ENCODE measurements around the gene C11orf16. TPM values are rescaled to one million over a fixed set of nuclear protein-coding genes. Genes with fewer than 3 reads are reported as not detected.

Gene C11orf16
- total and polyA plus RNA-seq, 8 donors, result not detected

GRCh38 chr11:8911029-8911823 is 21.5 kb downstream of the C11orf16 start, which contains the start of gene AKIP1:
AKIP1 (plus strand) TSS chr11:8911189; CDS start chr11:8911450, 261 bp downstream.
- TF ChIP-seq CTCF (IDR thresholded peaks at IDR 0.05), result no peak
- intact Hi-C loops (cut with DNase I), result no loop called here
- no peaks in the 10 kb centered on the region for H3K27me3 ChIP-seq
- peak within 1 kb of the TSS; percentile 61 to 98 (median 74) for H3K4me3 ChIP-seq
- H3K36me3 ChIP-seq, result no peaks in the 10 kb centered on the region
- WGBS, 2 donors, result 0 to 1% methylated on average over 53 to 62 of the region's 68 CpGs
- peak within 1 kb of the TSS; percentile 17 to 81 (median 64) for H3K27ac ChIP-seq
- no peaks in the 10 kb centered on the region for H3K9me3 ChIP-seq
- ATAC-seq, result peak; percentile 96 to 99 (median 98)
- H3K4me1 ChIP-seq, result peaks cover 0 to 5% (median 3%) of the 10 kb centered on the region in 3 donors
- no peak for FAIRE-seq
- peak; percentile 92 to 99 (median 94) for DNase-seq

GRCh38 chr11:8910649-8911026 is 22.1 kb downstream of the C11orf16 start:
- intact Hi-C loops (cut with DNase I), result no loop called here
- DNase-seq (no peak), ATAC-seq (peak in 3 of 4 donors; percentile 2 to 20 (median 3)), FAIRE-seq (no peak)
- H3K27me3 ChIP-seq, result no peaks in the 10 kb centered on the region
- no peak overlapping the region for H3K27ac ChIP-seq
- H3K4me3 ChIP-seq, result peak overlapping the region; percentile 61 to 98 (median 74)
- no peak for TF ChIP-seq CTCF (IDR thresholded peaks at IDR 0.05)
- H3K4me1 ChIP-seq, result peaks cover 0 to 5% (median 3%) of the 10 kb centered on the region in 3 donors
- H3K36me3 ChIP-seq, result no peaks in the 10 kb centered on the region
- WGBS, 2 donors, result 0 to 3% methylated on average over 5 to 18 of the region's 19 CpGs
- no peaks in the 10 kb centered on the region for H3K9me3 ChIP-seq

GRCh38 chr11:8908099-8908498 is 24.6 kb downstream of the C11orf16 start:
- H3K27me3 ChIP-seq, result no peaks in the 10 kb centered on the region
- no peak for TF ChIP-seq CTCF (IDR thresholded peaks at IDR 0.05)
- no peak overlapping the region for H3K27ac ChIP-seq
- H3K9me3 ChIP-seq, result no peaks in the 10 kb centered on the region
- no peaks in the 10 kb centered on the region for H3K36me3 ChIP-seq
- H3K4me3 ChIP-seq, result no peak overlapping the region
- intact Hi-C loops (cut with DNase I), result no loop called here
- no peak for DNase-seq
- no peaks in the 10 kb centered on the region for H3K4me1 ChIP-seq
- ATAC-seq, result no peak
- no peak for FAIRE-seq

GRCh38 chr11:8907116-8907515 is 25.6 kb downstream of the C11orf16 start:
- Histone ChIP-seq H3K36me3 (no peaks in the 10 kb centered on the region), H3K9me3 (no peaks in the 10 kb centered on the region), H3K27me3 (no peaks in the 10 kb centered on the region), H3K27ac (no peak overlapping the region), H3K4me3 (no peak overlapping the region), H3K4me1 (no peaks in the 10 kb centered on the region)
- 75 to 85% methylated on average over 1 of the region's 1 CpG for WGBS, 2 donors
- intact Hi-C loops (cut with DNase I), result no loop called here
- ATAC-seq (no peak), FAIRE-seq (no peak), DNase-seq (no peak)
- TF ChIP-seq CTCF (IDR thresholded peaks at IDR 0.05), result no peak

GRCh38 chr11:8905528-8906165 is 27.1 kb downstream of the C11orf16 start:
- FAIRE-seq (no peak), DNase-seq (no peak), ATAC-seq (no peak)
- TF ChIP-seq CTCF (IDR thresholded peaks at IDR 0.05), result no peak
- no peak overlapping the region for H3K4me3 ChIP-seq
- 73 to 87% methylated on average over 5 of the region's 5 CpGs for WGBS, 2 donors
- H3K27me3 ChIP-seq, result no peaks in the 10 kb centered on the region
- no peak overlapping the region for H3K27ac ChIP-seq
- no peaks in the 10 kb centered on the region for H3K4me1 ChIP-seq
- H3K36me3 ChIP-seq, result no peaks in the 10 kb centered on the region
- no peaks in the 10 kb centered on the region for H3K9me3 ChIP-seq
- intact Hi-C loops (cut with DNase I), result no loop called here
